Left lung (tissue), 10 donors: ENCODE results near the gene PRSS53. TPM values are rescaled to one million over a fixed set of nuclear protein-coding genes. Genes with fewer than 3 reads are reported as not detected.

Experiments used
- ATAC-seq: fragments of 200-7000 bp; cut with Tn5 transposase; one replicate; pipeline ENCODE4 v1.9.1; 2020; ENCODE audit warnings: moderate library complexity
- DNase-seq, 4 donors: peaks; one replicate each; pipeline ENCODE4 v3.0.0-alpha.2; 2013 to 2020
- H3K27ac ChIP-seq, 2 donors: fragments of 200-600 bp; sonication (generic) in 1 of 2; one replicate each; pipeline versions ENCODE4 v1.5.0 to v1.8.0; 2020 to 2021
- H3K27me3 ChIP-seq, 2 donors: fragments of 200-600 bp; sonication (generic) in 1 of 2; one replicate each; pipeline versions ENCODE4 v1.5.0 to v1.8.0; 2020 to 2021
- H3K36me3 ChIP-seq, 2 donors: fragments of 200-600 bp; sonication (generic) in 1 of 2; one replicate each; pipeline versions ENCODE4 v1.5.0 to v1.8.0; 2020 to 2021
- H3K4me1 ChIP-seq, 2 donors: fragments of 200-600 bp; one replicate each; pipeline ENCODE4 v1.8.0; 2021
- H3K4me3 ChIP-seq, 2 donors: fragments of 200-600 bp; sonication (generic) in 1 of 2; one replicate each; pipeline versions ENCODE4 v1.5.0 to v1.8.0; 2020 to 2021; ENCODE audit warnings: mild to moderate bottlenecking in 1 of 2
- H3K9me3 ChIP-seq, 2 donors: fragments of 200-600 bp; sonication (generic) in 1 of 2; one replicate each; pipeline versions ENCODE4 v1.5.0 to v1.8.0; 2020 to 2021
- intact Hi-C, 2 donors: fragments of 100-400 bp; cut with DNase I; formaldehyde crosslinking; loops; one replicate each; pipeline versions ENCODE4 v1.11.2 to v1.14.2; 2022
- polyA plus RNA-seq, 6 donors: library from polyadenylated mRNA; unstranded; fragments of 120-200 nt; gene quantifications; one replicate each; pipeline ENCODE4 v1.2.1, GENCODE V29; 2013; ENCODE audit not compliant: insufficient read length in 6 of 6
- total RNA-seq, 2 donors: library from RNA; stranded (reverse); fragmentation: NEBNext Ultra II Directional; extraction: Animal tissue kit (Norgen Biotek cat#: 25700); gene quantifications; one replicate each; pipeline ENCODE4 v1.2.1, GENCODE V29; 2021
- TF ChIP-seq, protein P1 (sequence below), 2 donors: fragments of 200-600 bp; sonication (generic) in 1 of 2; IDR thresholded peaks; one replicate each; pipeline versions ENCODE4 v1.5.0 to v1.8.0; 2021; ENCODE audit warnings: antibody characterized with exemption in 2 of 2
- donor health status: DM: no; HTN: yes; CAD: no.
- donor health status: DM: no; HTN: no; CAD: no.

PRSS53 gene
- total and polyA plus RNA-seq, 8 donors = 0.96 to 2.9 (median 2.2) TPM

DNA sequence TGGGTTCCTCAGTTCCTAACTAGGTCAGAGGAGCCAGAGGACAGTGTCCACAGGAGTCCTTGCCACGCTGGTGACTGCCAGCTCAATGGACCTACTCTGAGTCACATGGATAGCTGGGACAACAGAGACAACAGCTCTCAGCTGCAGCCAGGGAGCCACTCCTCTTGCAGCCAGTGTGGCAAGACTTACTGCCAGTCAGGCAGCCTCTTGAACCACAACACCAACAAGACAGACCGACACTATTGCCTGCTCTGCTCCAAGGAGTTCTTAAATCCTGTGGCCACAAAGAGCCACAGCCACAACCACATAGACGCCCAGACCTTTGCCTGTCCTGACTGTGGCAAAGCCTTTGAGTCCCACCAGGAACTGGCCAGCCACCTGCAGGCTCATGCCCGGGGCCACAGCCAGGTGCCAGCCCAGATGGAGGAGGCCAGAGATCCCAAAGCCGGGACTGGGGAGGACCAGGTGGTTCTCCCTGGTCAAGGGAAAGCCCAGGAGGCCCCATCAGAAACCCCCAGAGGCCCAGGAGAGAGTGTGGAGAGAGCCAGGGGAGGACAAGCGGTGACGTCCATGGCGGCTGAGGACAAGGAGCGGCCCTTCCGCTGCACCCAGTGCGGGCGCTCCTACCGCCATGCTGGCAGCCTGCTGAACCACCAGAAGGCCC lies 7.9 kb downstream of the PRSS53 start:
- Histone ChIP-seq H3K27me3 (no peaks in the 10 kb centered on the region), H3K4me3 (no peak overlapping the region), H3K36me3 (peaks cover 0 to 99% of the 10 kb centered on the region in 2 donors), H3K27ac (no peak overlapping the region), H3K4me1 (peaks cover 0 to 28% of the 10 kb centered on the region in 2 donors), H3K9me3 (no peaks in the 10 kb centered on the region)
- no peak for ATAC-seq
- DNase-seq = no peak
- intact Hi-C loops = no loop called here
- TF ChIP-seq, protein P1, sequence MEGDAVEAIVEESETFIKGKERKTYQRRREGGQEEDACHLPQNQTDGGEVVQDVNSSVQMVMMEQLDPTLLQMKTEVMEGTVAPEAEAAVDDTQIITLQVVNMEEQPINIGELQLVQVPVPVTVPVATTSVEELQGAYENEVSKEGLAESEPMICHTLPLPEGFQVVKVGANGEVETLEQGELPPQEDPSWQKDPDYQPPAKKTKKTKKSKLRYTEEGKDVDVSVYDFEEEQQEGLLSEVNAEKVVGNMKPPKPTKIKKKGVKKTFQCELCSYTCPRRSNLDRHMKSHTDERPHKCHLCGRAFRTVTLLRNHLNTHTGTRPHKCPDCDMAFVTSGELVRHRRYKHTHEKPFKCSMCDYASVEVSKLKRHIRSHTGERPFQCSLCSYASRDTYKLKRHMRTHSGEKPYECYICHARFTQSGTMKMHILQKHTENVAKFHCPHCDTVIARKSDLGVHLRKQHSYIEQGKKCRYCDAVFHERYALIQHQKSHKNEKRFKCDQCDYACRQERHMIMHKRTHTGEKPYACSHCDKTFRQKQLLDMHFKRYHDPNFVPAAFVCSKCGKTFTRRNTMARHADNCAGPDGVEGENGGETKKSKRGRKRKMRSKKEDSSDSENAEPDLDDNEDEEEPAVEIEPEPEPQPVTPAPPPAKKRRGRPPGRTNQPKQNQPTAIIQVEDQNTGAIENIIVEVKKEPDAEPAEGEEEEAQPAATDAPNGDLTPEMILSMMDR (IDR thresholded peaks at IDR 0.05) = no peak

- H3K4me1 ChIP-seq = peaks cover 3 to 35% of the 10 kb centered on the region in 2 donors
These were observed 8.6 kb downstream of the PRSS53 start for GRCh38 chr16:31080035-31080629.

GRCh38 chr16:31079342-31079944 lies 9.3 kb downstream of the PRSS53 start:
- TF ChIP-seq, protein P1 (IDR thresholded peaks at IDR 0.05) = no peak
- H3K27ac ChIP-seq = no peak overlapping the region
- H3K36me3 ChIP-seq = peaks cover 0 to 85% of the 10 kb centered on the region in 2 donors
- no peaks in the 10 kb centered on the region for H3K27me3 ChIP-seq
- peaks cover 7 to 38% of the 10 kb centered on the region in 2 donors for H3K4me1 ChIP-seq
- intact Hi-C loops = loop anchor here (10.0 kb wide), 2 partner anchors 75 kb away; partner anchors contain the start of gene PRSS36 (in 1 of the 2)
- ATAC-seq (no peak), DNase-seq (no peak)
- H3K9me3 ChIP-seq = no peaks in the 10 kb centered on the region
- H3K4me3 ChIP-seq = no peak overlapping the region

More at GRCh38 chr16:31080035-31080629, 8.6 kb downstream of the PRSS53 start:
- H3K27me3 ChIP-seq = no peaks in the 10 kb centered on the region
- ATAC-seq (no peak), DNase-seq (no peak)
- no peaks in the 10 kb centered on the region for H3K9me3 ChIP-seq
- intact Hi-C loops = no loop called here
- H3K27ac ChIP-seq = no peak overlapping the region
- H3K4me3 ChIP-seq = no peak overlapping the region
- TF ChIP-seq, protein P1 (IDR thresholded peaks at IDR 0.05) = no peak
- peaks cover 0 to 92% of the 10 kb centered on the region in 2 donors for H3K36me3 ChIP-seq

- intact Hi-C loops = loop anchor here (10.0 kb wide), 2 partner anchors 74 to 76 kb away; partner anchors contain the start of gene PRSS36 (in 1 of the 2)
These were observed 10.0 kb downstream of the PRSS53 start for GRCh38 chr16:31078597-31079341.

More at GRCh38 chr16:31078597-31079341, 10.0 kb downstream of the PRSS53 start:
- DNase-seq (no peak), ATAC-seq (no peak)
- TF ChIP-seq, protein P1 (IDR thresholded peaks at IDR 0.05) = no peak
- peaks cover 7 to 38% of the 10 kb centered on the region in 2 donors for H3K4me1 ChIP-seq
- H3K4me3 ChIP-seq = no peak overlapping the region
- H3K9me3 ChIP-seq = no peaks in the 10 kb centered on the region
- H3K36me3 ChIP-seq = peaks cover 0 to 78% of the 10 kb centered on the region in 2 donors
- H3K27me3 ChIP-seq = no peaks in the 10 kb centered on the region
- no peak overlapping the region for H3K27ac ChIP-seq
